Measurements from ENCODE around the gene ATP6AP1.

Gene ATP6AP1

DNA sequence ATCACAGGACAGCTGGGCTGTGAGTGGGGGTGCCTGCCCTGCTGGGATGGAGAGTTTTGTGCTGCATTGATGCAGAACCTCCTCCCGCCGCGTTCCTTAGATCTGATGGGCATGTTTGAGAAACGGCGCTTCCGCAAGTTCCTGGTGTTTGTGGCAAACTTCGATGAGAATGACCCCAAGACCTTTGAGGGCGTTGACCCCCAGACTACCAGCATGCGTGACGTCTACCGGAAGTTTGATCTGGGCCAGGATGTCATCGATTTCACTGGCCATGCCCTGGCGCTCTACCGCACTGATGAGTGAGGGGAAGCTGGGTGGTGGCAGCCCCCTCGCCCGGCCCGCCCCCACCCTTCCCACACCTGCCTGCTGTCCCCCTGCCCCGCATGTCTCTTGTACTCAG is 11.4 kb downstream of the ATP6AP1 start:
- TF ChIP-seq LEF1 (IDR thresholded peaks at IDR 0.05; ENCODE audit: borderline replicate concordance): no peak
- no peak for TF ChIP-seq NFRKB (IDR thresholded peaks at IDR 0.05)
- no peak for TF ChIP-seq SUZ12 (IDR thresholded peaks at IDR 0.05)
- TF ChIP-seq CTBP1 (IDR thresholded peaks at IDR 0.05; ENCODE audit: borderline replicate concordance): no peak
- no peak for TF ChIP-seq ZNF384 (IDR thresholded peaks at IDR 0.05)
- no peak for TF ChIP-seq BHLHE40 (IDR thresholded peaks at IDR 0.05; ENCODE audit: borderline replicate concordance)
- DNase-seq (ENCODE audit: extremely low spot score): no peak
- ChIA-PET POLR2A (interaction anchor here (1.5 kb wide), 1 partner anchor 9 kb away, joined by 3 read pairs; no protein-coding TSS in a partner anchor), CTCF (no interaction called here)

- CTCF ChIA-PET: no interaction called here
- DNase-seq (ENCODE audit: extremely low spot score): no peak
- POLR2A ChIA-PET: interaction anchor here (1.0 to 1.7 kb wide), 4 partner anchors 13 to 87 kb away, joined by 3 to 6 read pairs (median 4); no protein-coding TSS in a partner anchor
- TF ChIP-seq HDGF (IDR thresholded peaks at IDR 0.05; ENCODE audit: borderline replicate concordance) (no peak), ARNT (IDR thresholded peaks at IDR 0.05) (no peak), SUZ12 (IDR thresholded peaks at IDR 0.05) (no peak), CTBP1 (IDR thresholded peaks at IDR 0.05; ENCODE audit: borderline replicate concordance) (no peak), BHLHE40 (IDR thresholded peaks at IDR 0.05; ENCODE audit: borderline replicate concordance) (no peak), ZNF384 (IDR thresholded peaks at IDR 0.05) (no peak), L3MBTL2 (conservative IDR thresholded peaks at IDR 0.05) (no peak), FOXA1 (IDR thresholded peaks at IDR 0.05) (no peak), ELF4 (IDR thresholded peaks at IDR 0.05) (no peak), FOXK2 (IDR thresholded peaks at IDR 0.05) (no peak), PKNOX1 (IDR thresholded peaks at IDR 0.05) (no peak), LEF1 (IDR thresholded peaks at IDR 0.05; ENCODE audit: borderline replicate concordance) (no peak), SP1 (IDR thresholded peaks at IDR 0.05) (no peak), NFRKB (IDR thresholded peaks at IDR 0.05) (no peak), FOXM1 (IDR thresholded peaks at IDR 0.05; ENCODE audit: borderline replicate concordance) (no peak), TARDBP (IDR thresholded peaks at IDR 0.05) (no peak)
These were observed 12.3 kb downstream of the ATP6AP1 start for GRCh38 chrX:154440623-154441357.

GRCh38 chrX:154441564-154441963 is 13.1 kb downstream of the ATP6AP1 start:
- TF ChIP-seq FOXA1 (IDR thresholded peaks at IDR 0.05) (no peak), TARDBP (IDR thresholded peaks at IDR 0.05) (no peak), ELF4 (IDR thresholded peaks at IDR 0.05) (no peak), FOXK2 (IDR thresholded peaks at IDR 0.05) (no peak), CTBP1 (IDR thresholded peaks at IDR 0.05; ENCODE audit: borderline replicate concordance) (no peak)
- DNase-seq (ENCODE audit: extremely low spot score): no peak
- ChIA-PET CTCF (no interaction called here), POLR2A (interaction anchor here (0.7 to 1.7 kb wide), 8 partner anchors 11 to 86 kb away, joined by 3 to 6 read pairs (median 4); partner anchors contain the start of gene RPL10)

DNA sequence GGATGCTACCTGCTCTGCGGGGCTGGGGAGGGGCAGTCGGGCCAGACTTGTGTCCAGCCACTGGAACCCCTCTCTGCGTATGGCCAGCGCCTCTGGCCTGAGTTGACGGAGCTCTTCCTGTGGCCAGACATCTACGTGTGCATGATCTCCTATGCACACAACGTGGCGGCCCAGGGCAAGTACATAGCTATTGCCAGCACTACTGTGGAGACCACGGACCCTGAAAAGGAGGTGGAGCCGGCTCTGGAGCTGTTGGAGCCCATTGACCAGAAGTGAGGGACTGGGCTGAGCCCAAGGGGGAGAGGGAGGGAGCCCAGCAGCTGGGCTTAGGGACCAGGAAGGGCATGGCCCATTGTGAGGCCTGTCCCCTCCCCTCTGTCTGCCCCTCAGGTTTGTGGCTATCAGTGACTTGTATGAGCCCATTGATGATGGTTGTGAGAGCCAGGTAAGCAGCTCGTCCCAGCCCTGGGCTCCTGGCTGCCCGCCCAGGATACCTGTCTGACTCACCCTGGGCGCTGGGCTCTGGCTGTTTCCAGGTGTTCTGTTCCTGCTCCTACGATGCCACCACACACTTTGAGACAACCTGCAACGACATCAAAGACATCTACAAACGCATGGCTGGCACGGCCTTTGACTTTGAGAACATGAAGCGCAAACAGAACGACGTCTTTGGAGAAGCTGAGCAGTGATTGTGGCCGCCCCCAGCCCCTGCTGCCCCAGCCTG is 13.7 kb downstream of the ATP6AP1 start:
- TF ChIP-seq L3MBTL2 (conservative IDR thresholded peaks at IDR 0.05): no peak
- ChIA-PET POLR2A (interaction anchor here (0.7 to 1.7 kb wide), 9 partner anchors 9 to 47 kb away, joined by 3 to 6 read pairs (median 4); partner anchors contain the start of genes RPL10 and UBL4A), CTCF (no interaction called here)
- no peak for DNase-seq (ENCODE audit: extremely low spot score)

DNA sequence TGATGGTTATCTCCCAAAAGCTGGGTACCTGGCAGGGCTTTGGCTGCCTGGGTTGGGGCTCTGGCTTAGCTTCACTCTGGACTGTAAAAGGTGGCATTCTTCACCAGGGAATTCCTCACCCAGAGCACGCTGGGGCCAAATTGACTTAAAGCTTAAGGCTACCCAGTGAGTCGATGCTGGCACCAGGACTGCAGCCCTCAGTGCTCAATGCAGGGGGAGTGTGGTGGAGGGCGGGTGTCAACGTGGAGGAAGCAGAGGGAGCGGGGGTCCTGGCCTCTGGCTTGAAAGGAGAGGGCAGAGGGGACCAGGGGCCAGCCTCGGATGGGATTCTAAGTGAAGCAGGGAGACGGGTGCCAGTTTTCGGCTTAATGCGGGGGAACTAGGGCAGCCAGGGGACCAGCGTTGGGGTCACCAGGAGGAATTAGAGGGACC is 15.0 kb downstream of the ATP6AP1 start:
- POLR2A ChIA-PET: interaction anchor here (0.7 to 2.4 kb wide), 9 partner anchors 8 to 46 kb away, joined by 3 to 8 read pairs (median 4); partner anchors contain the start of gene ATP6AP1

More for the DNA sequence above, 15.0 kb downstream of the ATP6AP1 start:
- peak; percentile 31 for DNase-seq (ENCODE audit: extremely low spot score)
- TF ChIP-seq SP1 (IDR thresholded peaks at IDR 0.05): no peak
- no peak for TF ChIP-seq CTBP1 (IDR thresholded peaks at IDR 0.05; ENCODE audit: borderline replicate concordance)
- TF ChIP-seq ZNF384 (IDR thresholded peaks at IDR 0.05): no peak
- no peak for TF ChIP-seq FOXK2 (IDR thresholded peaks at IDR 0.05)
- TF ChIP-seq TARDBP (IDR thresholded peaks at IDR 0.05): no peak
- no peak for TF ChIP-seq PKNOX1 (IDR thresholded peaks at IDR 0.05)
- TF ChIP-seq HDGF (IDR thresholded peaks at IDR 0.05; ENCODE audit: borderline replicate concordance): no peak
- no peak for TF ChIP-seq ARNT (IDR thresholded peaks at IDR 0.05)
- TF ChIP-seq L3MBTL2 (conservative IDR thresholded peaks at IDR 0.05): no peak
- no peak for TF ChIP-seq SUZ12 (IDR thresholded peaks at IDR 0.05)
- TF ChIP-seq NFRKB (IDR thresholded peaks at IDR 0.05): no peak
- no peak for TF ChIP-seq BHLHE40 (IDR thresholded peaks at IDR 0.05; ENCODE audit: borderline replicate concordance)
- no peak for TF ChIP-seq LEF1 (IDR thresholded peaks at IDR 0.05; ENCODE audit: borderline replicate concordance)
- no peak for TF ChIP-seq FOXA1 (IDR thresholded peaks at IDR 0.05)
- no peak for TF ChIP-seq FOXM1 (IDR thresholded peaks at IDR 0.05; ENCODE audit: borderline replicate concordance)
- CTCF ChIA-PET: interaction anchor here (0.5 kb wide), 1 partner anchor 18 kb away, joined by 8 read pairs; no protein-coding TSS in a partner anchor

Data from HEK293T (cell line).